ENCODE data around the gene JAKMIP2. TPM values are rescaled to one million over a fixed set of nuclear protein-coding genes. Genes with fewer than 3 reads are reported as not detected.

Gene JAKMIP2
- total RNA-seq, 4 donors from 2014 or later = 0.45 TPM; not detected in 3

GRCh38 chr5:147675168-147675567 lies 107.4 kb downstream of the JAKMIP2 start:
- TF ChIP-seq POLR2AphosphoS5 (IDR thresholded peaks at IDR 0.05) (no peak), POLR2A (IDR thresholded peaks at IDR 0.05) (no peak), EP300 (IDR thresholded peaks at IDR 0.05) (no peak)
- TF ChIP-seq, protein P1, sequence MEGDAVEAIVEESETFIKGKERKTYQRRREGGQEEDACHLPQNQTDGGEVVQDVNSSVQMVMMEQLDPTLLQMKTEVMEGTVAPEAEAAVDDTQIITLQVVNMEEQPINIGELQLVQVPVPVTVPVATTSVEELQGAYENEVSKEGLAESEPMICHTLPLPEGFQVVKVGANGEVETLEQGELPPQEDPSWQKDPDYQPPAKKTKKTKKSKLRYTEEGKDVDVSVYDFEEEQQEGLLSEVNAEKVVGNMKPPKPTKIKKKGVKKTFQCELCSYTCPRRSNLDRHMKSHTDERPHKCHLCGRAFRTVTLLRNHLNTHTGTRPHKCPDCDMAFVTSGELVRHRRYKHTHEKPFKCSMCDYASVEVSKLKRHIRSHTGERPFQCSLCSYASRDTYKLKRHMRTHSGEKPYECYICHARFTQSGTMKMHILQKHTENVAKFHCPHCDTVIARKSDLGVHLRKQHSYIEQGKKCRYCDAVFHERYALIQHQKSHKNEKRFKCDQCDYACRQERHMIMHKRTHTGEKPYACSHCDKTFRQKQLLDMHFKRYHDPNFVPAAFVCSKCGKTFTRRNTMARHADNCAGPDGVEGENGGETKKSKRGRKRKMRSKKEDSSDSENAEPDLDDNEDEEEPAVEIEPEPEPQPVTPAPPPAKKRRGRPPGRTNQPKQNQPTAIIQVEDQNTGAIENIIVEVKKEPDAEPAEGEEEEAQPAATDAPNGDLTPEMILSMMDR (IDR thresholded peaks at IDR 0.05) = no peak
- H3K27me3 ChIP-seq = no peaks in the 10 kb centered on the region
- H3K4me3 ChIP-seq = no peak overlapping the region
- no peaks in the 10 kb centered on the region for H3K4me1 ChIP-seq
- no peaks in the 10 kb centered on the region for H3K9me3 ChIP-seq
- no peak for DNase-seq (ENCODE audit: low spot score in 2 of 2)
- no peaks in the 10 kb centered on the region for H3K36me3 ChIP-seq
- WGBS = 88% methylated on average over 2 of the region's 2 CpGs
- no peak overlapping the region for H3K27ac ChIP-seq

- no peak for DNase-seq (ENCODE audit: low spot score in 2 of 2)
- WGBS = 81% methylated on average over 4 of the region's 4 CpGs
Measured at GRCh38 chr5:147674411-147674810, 108.1 kb downstream of the JAKMIP2 start.

GRCh38 chr5:147673791-147674190 lies 108.7 kb downstream of the JAKMIP2 start:
- Histone ChIP-seq H3K9me3 (no peaks in the 10 kb centered on the region), H3K4me1 (no peaks in the 10 kb centered on the region), H3K27me3 (no peaks in the 10 kb centered on the region), H3K36me3 (no peaks in the 10 kb centered on the region), H3K27ac (no peak overlapping the region), H3K4me3 (no peak overlapping the region)
- WGBS = 87% methylated on average over 2 of the region's 2 CpGs
- DNase-seq (ENCODE audit: low spot score in 2 of 2) = no peak
- TF ChIP-seq EP300 (IDR thresholded peaks at IDR 0.05) = no peak
- no peak for TF ChIP-seq POLR2A (IDR thresholded peaks at IDR 0.05)
- TF ChIP-seq, protein P1 (IDR thresholded peaks at IDR 0.05) = no peak
- no peak for TF ChIP-seq POLR2AphosphoS5 (IDR thresholded peaks at IDR 0.05)

More at GRCh38 chr5:147674411-147674810, 108.1 kb downstream of the JAKMIP2 start:
- Histone ChIP-seq H3K36me3 (no peaks in the 10 kb centered on the region), H3K27me3 (no peaks in the 10 kb centered on the region), H3K9me3 (no peaks in the 10 kb centered on the region), H3K27ac (no peak overlapping the region), H3K4me1 (no peaks in the 10 kb centered on the region), H3K4me3 (no peak overlapping the region)
- TF ChIP-seq EP300 (IDR thresholded peaks at IDR 0.05) (no peak), POLR2AphosphoS5 (IDR thresholded peaks at IDR 0.05) (no peak), POLR2A (IDR thresholded peaks at IDR 0.05) (no peak)
- TF ChIP-seq, protein P1 (IDR thresholded peaks at IDR 0.05) = no peak

GRCh38 chr5:147673266-147673665 lies 109.3 kb downstream of the JAKMIP2 start:
- no peaks in the 10 kb centered on the region for H3K9me3 ChIP-seq
- no peaks in the 10 kb centered on the region for H3K4me1 ChIP-seq
- no peak for DNase-seq (ENCODE audit: low spot score in 2 of 2)
- H3K4me3 ChIP-seq = no peak overlapping the region
- TF ChIP-seq, protein P1 (IDR thresholded peaks at IDR 0.05) = no peak
- TF ChIP-seq POLR2AphosphoS5 (IDR thresholded peaks at IDR 0.05) = no peak
- TF ChIP-seq POLR2A (IDR thresholded peaks at IDR 0.05) = no peak
- TF ChIP-seq EP300 (IDR thresholded peaks at IDR 0.05) = no peak
- H3K27ac ChIP-seq = no peak overlapping the region
- H3K27me3 ChIP-seq = no peaks in the 10 kb centered on the region
- WGBS = 38% methylated on average over 3 of the region's 3 CpGs
- no peaks in the 10 kb centered on the region for H3K36me3 ChIP-seq

DNA sequence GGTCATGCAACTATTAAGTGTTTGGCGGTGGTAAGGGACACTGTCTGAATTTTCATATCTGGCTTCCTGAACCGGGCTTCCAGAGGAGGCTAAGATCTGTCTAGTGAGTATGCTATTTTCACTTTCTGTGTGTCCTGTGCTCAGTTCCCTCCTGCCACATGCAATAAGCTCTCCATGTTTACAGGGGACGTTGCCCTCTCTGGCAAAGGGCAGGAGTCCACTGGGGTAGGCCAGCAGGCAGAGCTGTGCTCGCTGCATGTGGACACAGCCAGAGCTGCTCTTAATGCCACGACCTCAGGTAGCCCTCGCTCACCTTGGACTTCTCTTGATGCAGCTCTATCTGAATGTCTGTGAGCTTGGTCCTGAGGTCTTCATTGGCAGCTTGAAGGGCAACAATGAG lies 111.2 kb downstream of the JAKMIP2 start:
- Histone ChIP-seq H3K9me3 (no peaks in the 10 kb centered on the region), H3K27me3 (no peaks in the 10 kb centered on the region), H3K4me3 (no peak overlapping the region), H3K4me1 (no peaks in the 10 kb centered on the region), H3K36me3 (no peaks in the 10 kb centered on the region), H3K27ac (no peak overlapping the region)
- 86% methylated on average over 6 of the region's 6 CpGs for WGBS
- TF ChIP-seq EP300 (IDR thresholded peaks at IDR 0.05) (no peak), POLR2AphosphoS5 (IDR thresholded peaks at IDR 0.05) (no peak), POLR2A (IDR thresholded peaks at IDR 0.05) (no peak)
- TF ChIP-seq, protein P1 (IDR thresholded peaks at IDR 0.05) = no peak
- no peak for DNase-seq (ENCODE audit: low spot score in 2 of 2)
